CD8-positive, alpha-beta memory T cell (primary cell): ENCODE results near the gene MYT1. TPM values are rescaled to one million over a fixed set of nuclear protein-coding genes. Genes with fewer than 3 reads are reported as not detected.
A peak's percentile ranks its signal among the peaks of the same experiment; 100 is the strongest.

Experiments
- CTCF ChIA-PET: fragments of 350-600 bp; sonication (Branson Sonifier 250); formaldehyde crosslinking; loops from one replicate; lab custom pipeline; 2021; ENCODE audit warnings: antibody characterized with exemption; lab: Charles Lee
- POLR2A ChIA-PET: fragments of 350-600 bp; sonication (Branson Sonifier 250); formaldehyde crosslinking; loops from one replicate; lab custom pipeline; 2021; ENCODE audit warnings: antibody characterized with exemption; lab: Charles Lee
- DNase-seq, 5 donors: peaks; one replicate each; pipeline versions ENCODE4 v3.0.0 to v3.0.0-alpha.2; 2020 to 2022; ENCODE audit warnings: mixed read lengths in 1 of 5
- H3K27ac ChIP-seq: one replicate; pipeline ENCODE4 v1.7.0; 2013; ENCODE audit warnings: low read depth, mild to moderate bottlenecking, low read length, moderate library complexity
- H3K27me3 ChIP-seq: 2 replicates; pipeline ENCODE4 v1.7.0; 2013; ENCODE audit warnings: low read length, mild to moderate bottlenecking; ENCODE audit not compliant: insufficient read depth, poor library complexity, severe bottlenecking
- H3K36me3 ChIP-seq: 2 replicates; pipeline ENCODE4 v1.7.0; 2013; ENCODE audit warnings: mild to moderate bottlenecking, low read length, moderate library complexity; ENCODE audit not compliant: insufficient read depth
- H3K4me1 ChIP-seq: 2 replicates; pipeline ENCODE4 v1.7.0; 2013; ENCODE audit warnings: mild to moderate bottlenecking, low read length, moderate library complexity; ENCODE audit not compliant: insufficient read depth
- H3K4me3 ChIP-seq: 2 replicates; pipeline ENCODE4 v1.7.0; 2013; ENCODE audit warnings: mild to moderate bottlenecking, low read length
- H3K9me3 ChIP-seq: 2 replicates; pipeline ENCODE4 v1.7.0; 2013; ENCODE audit warnings: mild to moderate bottlenecking, low read length
- H3K27ac Mint-ChIP-seq, 8 donors: one replicate each; pipeline ENCODE4 v1.8.0; 2020 to 2021; ENCODE audit warnings: mixed read lengths in 8 of 8, mild to moderate bottlenecking in 6 of 8, inconsistent platforms in 3 of 8, moderate library complexity in 3 of 8
- H3K27me3 Mint-ChIP-seq, 2 donors: one replicate each; pipeline ENCODE4 v1.8.0; 2020 to 2021; ENCODE audit warnings: mixed read lengths in 2 of 2, mild to moderate bottlenecking in 1 of 2, moderate library complexity in 1 of 2
- H3K36me3 Mint-ChIP-seq, 3 donors: one replicate each; pipeline ENCODE4 v1.8.0; 2020 to 2021; ENCODE audit warnings: mixed read lengths in 3 of 3, inconsistent platforms in 1 of 3, mild to moderate bottlenecking in 1 of 3
- H3K4me1 Mint-ChIP-seq, 3 donors: one replicate each; pipeline ENCODE4 v1.8.0; 2020 to 2021; ENCODE audit warnings: mixed read lengths in 3 of 3, inconsistent platforms in 1 of 3, mild to moderate bottlenecking in 1 of 3
- H3K4me3 Mint-ChIP-seq, 7 donors: one replicate each; pipeline ENCODE4 v1.8.0; 2020 to 2021; ENCODE audit warnings: mixed read lengths in 7 of 7, mild to moderate bottlenecking in 6 of 7, moderate library complexity in 4 of 7, inconsistent platforms in 2 of 7
- H3K9me3 Mint-ChIP-seq, 5 donors: one replicate each; pipeline ENCODE4 v1.8.0; 2020 to 2022; ENCODE audit warnings: mixed read lengths in 5 of 5, mild to moderate bottlenecking in 3 of 5, moderate library complexity in 2 of 5, inconsistent platforms in 1 of 5
- polyA plus RNA-seq: library from polyadenylated mRNA; unstranded; fragments of 300-500 nt; fragmentation: Illumina TruSeq; gene quantifications from one replicate; pipeline ENCODE4 v1.2.3, GENCODE V29; 2021
- total RNA-seq, 2 experiments: library from RNA; stranded (reverse); gene quantifications; one replicate each; pipeline ENCODE4 v1.2.3, GENCODE V29; 2021

MYT1 gene
- total and polyA plus RNA-seq, 3 experiments from 2014 or later, result 0.07 TPM; not detected in 2

DNA sequence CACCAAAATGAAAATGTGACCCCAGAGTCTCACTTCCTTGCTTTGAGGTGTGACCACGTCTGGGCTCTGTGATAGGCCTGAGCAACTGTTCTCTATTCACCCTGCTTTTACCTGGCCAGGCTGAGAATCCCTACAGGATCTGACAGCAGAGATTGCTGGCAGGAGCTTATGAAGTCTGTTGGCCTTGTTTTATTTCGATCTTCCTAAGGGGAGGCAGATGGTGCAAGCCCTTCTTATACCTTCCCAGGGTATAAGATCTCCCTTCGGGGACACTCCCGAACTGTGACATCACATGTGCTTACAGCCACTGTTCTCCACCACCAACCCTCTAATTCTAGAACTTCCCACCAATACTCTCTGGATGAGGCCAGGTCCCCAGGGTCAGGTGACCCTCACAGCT lies 26.8 kb downstream of the MYT1 start:
- Mint-ChIP-seq H3K9me3 (no peaks in the 10 kb centered on the region), H3K4me3 (no peak overlapping the region), H3K27me3 (peaks cover 18 to 33% of the 10 kb centered on the region in 2 donors), H3K27ac (no peak overlapping the region), H3K4me1 (peaks cover 4 to 6% (median 4%) of the 10 kb centered on the region in 3 donors), H3K36me3 (no peaks in the 10 kb centered on the region)
- H3K27ac ChIP-seq, result no peak overlapping the region
- H3K4me1 ChIP-seq, result no peaks in the 10 kb centered on the region
- H3K9me3 ChIP-seq, result no peaks in the 10 kb centered on the region
- H3K27me3 ChIP-seq, result peaks cover 7% of the 10 kb centered on the region
- POLR2A ChIA-PET, result no interaction called here
- no peak overlapping the region for H3K4me3 ChIP-seq
- CTCF ChIA-PET, result no interaction called here
- no peak for DNase-seq
- H3K36me3 ChIP-seq, result no peaks in the 10 kb centered on the region

DNA sequence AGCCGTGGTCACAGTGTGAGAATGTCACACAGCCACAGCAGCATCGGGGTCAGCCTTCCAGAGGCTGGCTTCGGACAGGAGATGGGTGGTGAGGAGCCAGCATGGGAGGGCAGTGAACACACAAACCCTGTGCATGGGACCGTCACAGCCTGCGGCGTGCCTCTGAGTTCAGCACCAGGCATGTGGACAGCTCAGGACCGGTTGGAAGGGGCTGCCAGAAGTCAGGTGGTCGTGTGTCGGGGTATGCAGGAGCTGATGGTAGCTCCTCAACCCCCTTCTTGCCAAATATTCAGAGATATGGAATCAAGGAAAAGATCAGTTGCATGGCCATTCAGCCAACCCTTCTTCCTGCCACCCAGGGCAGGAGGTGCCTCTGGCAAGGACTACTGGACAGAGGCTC lies 28.2 kb downstream of the MYT1 start:
- peaks cover 7% of the 10 kb centered on the region for H3K27me3 ChIP-seq
- H3K36me3 ChIP-seq, result no peaks in the 10 kb centered on the region
- H3K4me3 ChIP-seq, result no peak overlapping the region
- POLR2A ChIA-PET, result no interaction called here
- DNase-seq, result no peak
- H3K4me1 ChIP-seq, result no peaks in the 10 kb centered on the region
- no peak overlapping the region for H3K27ac Mint-ChIP-seq
- no peak overlapping the region for H3K4me3 Mint-ChIP-seq
- CTCF ChIA-PET, result no interaction called here
- H3K27me3 Mint-ChIP-seq, result peaks cover 18 to 41% of the 10 kb centered on the region in 2 donors
- no peaks in the 10 kb centered on the region for H3K36me3 Mint-ChIP-seq
- no peaks in the 10 kb centered on the region for H3K9me3 ChIP-seq
- H3K9me3 Mint-ChIP-seq, result no peaks in the 10 kb centered on the region
- H3K4me1 Mint-ChIP-seq, result peaks cover 4 to 6% (median 4%) of the 10 kb centered on the region in 3 donors
- H3K27ac ChIP-seq, result no peak overlapping the region

DNA sequence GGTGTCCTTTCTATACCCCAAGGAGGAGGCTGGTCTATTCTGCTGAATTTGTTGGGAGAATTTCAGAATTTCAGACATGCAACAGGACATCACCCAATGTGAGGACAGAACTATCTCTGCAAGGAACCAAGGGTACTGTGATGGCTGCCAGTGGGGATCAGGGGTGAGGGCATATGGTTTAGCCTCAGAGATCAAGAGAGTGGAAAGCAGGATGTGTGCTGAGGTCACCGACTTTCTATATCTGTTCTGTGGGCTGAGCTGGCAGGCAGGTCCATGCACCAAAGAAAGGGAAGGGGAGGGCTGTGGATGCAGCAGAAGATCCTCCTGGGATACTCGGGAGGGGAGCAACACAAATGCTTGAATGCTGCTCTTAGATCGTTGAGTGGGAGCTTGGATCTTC lies 28.8 kb downstream of the MYT1 start:
- H3K36me3 ChIP-seq, result no peaks in the 10 kb centered on the region
- Mint-ChIP-seq H3K4me1 (peaks cover 4 to 6% (median 4%) of the 10 kb centered on the region in 3 donors), H3K27ac (no peak overlapping the region), H3K4me3 (no peak overlapping the region), H3K27me3 (peaks cover 18 to 44% of the 10 kb centered on the region in 2 donors), H3K9me3 (no peaks in the 10 kb centered on the region), H3K36me3 (no peaks in the 10 kb centered on the region)
- no peaks in the 10 kb centered on the region for H3K4me1 ChIP-seq
- H3K27ac ChIP-seq, result no peak overlapping the region
- CTCF ChIA-PET, result no interaction called here
- H3K9me3 ChIP-seq, result no peaks in the 10 kb centered on the region
- POLR2A ChIA-PET, result no interaction called here
- H3K27me3 ChIP-seq, result peaks cover 7% of the 10 kb centered on the region
- H3K4me3 ChIP-seq, result no peak overlapping the region
- DNase-seq, result no peak

DNA sequence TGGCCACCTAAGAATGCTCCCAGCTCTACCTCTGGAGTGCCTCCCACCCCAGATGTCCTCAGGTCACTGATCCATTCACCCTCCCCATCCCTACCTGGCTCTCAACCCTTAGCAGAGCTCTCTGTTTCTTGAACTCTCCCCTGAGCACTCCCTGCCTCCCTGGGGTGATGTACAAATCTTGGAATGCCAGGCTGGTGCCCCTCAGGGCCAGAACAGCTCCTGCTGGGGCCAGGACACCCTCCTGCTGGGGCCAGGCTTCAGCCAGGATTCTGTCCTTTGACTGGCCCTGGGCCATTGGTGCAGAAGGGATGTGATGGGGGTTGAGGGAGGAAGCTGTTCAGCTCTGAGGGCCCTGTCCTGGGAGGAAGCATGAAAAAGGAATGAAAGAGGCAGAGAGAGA lies 30.0 kb downstream of the MYT1 start:
- no peak for DNase-seq
- Mint-ChIP-seq H3K9me3 (no peaks in the 10 kb centered on the region), H3K36me3 (no peaks in the 10 kb centered on the region), H3K27me3 (peaks cover 18 to 44% of the 10 kb centered on the region in 2 donors), H3K4me3 (peak overlapping the region in 1 of 7 donors; percentile 23), H3K4me1 (peaks cover 4 to 6% (median 4%) of the 10 kb centered on the region in 3 donors), H3K27ac (no peak overlapping the region)
- ChIA-PET POLR2A (no interaction called here), CTCF (no interaction called here)
- Histone ChIP-seq H3K27ac (no peak overlapping the region), H3K9me3 (no peaks in the 10 kb centered on the region), H3K4me3 (no peak overlapping the region), H3K4me1 (no peaks in the 10 kb centered on the region), H3K27me3 (peaks cover 7% of the 10 kb centered on the region), H3K36me3 (no peaks in the 10 kb centered on the region)

DNA sequence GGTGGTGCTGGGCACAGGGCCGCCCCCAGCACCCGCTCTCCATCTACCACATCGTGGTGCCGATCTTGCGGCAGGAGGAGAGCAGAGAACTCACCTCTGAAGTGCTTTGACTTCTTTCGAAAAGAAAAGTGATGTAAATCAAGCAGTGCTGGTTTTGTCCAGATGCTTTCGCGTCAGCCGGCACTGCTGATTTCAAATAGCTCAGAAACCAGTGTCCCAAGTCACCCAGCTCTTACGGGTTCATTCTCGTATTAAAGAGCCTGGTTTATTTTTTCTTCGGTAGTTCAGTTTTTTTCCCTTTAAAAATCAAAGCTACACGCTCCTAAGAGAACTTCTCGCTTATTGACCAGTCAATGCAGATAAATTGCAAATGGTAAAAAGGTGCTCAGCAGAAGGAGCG lies 32.1 kb downstream of the MYT1 start:
- ChIA-PET CTCF (no interaction called here), POLR2A (no interaction called here)
- Histone ChIP-seq H3K9me3 (no peaks in the 10 kb centered on the region), H3K4me3 (no peak overlapping the region), H3K36me3 (no peaks in the 10 kb centered on the region), H3K27me3 (peaks cover 7% of the 10 kb centered on the region), H3K27ac (no peak overlapping the region), H3K4me1 (no peaks in the 10 kb centered on the region)
- Mint-ChIP-seq H3K4me1 (peaks cover 4 to 6% (median 4%) of the 10 kb centered on the region in 3 donors), H3K36me3 (no peaks in the 10 kb centered on the region), H3K4me3 (no peak overlapping the region), H3K27me3 (peaks cover 15 to 57% of the 10 kb centered on the region in 2 donors), H3K27ac (no peak overlapping the region), H3K9me3 (no peaks in the 10 kb centered on the region)
- no peak for DNase-seq

DNA sequence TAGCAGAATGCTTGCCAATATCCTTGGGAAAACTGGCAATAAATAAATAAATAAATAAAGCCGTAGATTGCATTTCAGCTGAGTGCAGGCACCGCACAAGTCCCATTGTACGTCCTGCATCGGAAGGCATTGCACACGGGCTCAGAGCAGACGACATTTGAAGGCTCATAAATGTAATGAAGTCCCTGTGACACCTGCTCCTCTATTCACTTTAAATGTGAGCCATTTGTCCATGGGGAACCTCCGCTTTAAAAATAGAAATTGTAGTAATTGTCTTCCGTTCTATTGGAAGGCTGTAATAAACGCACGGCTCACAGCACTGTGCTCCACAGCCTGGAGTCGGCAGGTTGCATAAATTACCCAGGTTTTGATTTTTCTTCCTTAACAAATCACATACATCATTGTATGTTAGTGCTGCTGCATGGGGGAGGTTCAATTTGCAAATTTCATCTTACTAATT lies 32.6 kb downstream of the MYT1 start:
- H3K27me3 ChIP-seq, result peaks cover 7% of the 10 kb centered on the region
- H3K4me1 Mint-ChIP-seq, result peaks cover 4 to 6% (median 4%) of the 10 kb centered on the region in 3 donors
- ChIA-PET CTCF (no interaction called here), POLR2A (no interaction called here)
- peaks cover 12 to 54% of the 10 kb centered on the region in 2 donors for H3K27me3 Mint-ChIP-seq
- H3K4me3 Mint-ChIP-seq, result no peak overlapping the region
- no peaks in the 10 kb centered on the region for H3K9me3 Mint-ChIP-seq
- no peak for DNase-seq
- H3K27ac Mint-ChIP-seq, result no peak overlapping the region
- no peak overlapping the region for H3K27ac ChIP-seq
- H3K36me3 Mint-ChIP-seq, result no peaks in the 10 kb centered on the region
- H3K4me3 ChIP-seq, result no peak overlapping the region
- H3K4me1 ChIP-seq, result no peaks in the 10 kb centered on the region
- H3K9me3 ChIP-seq, result no peaks in the 10 kb centered on the region
- H3K36me3 ChIP-seq, result no peaks in the 10 kb centered on the region

DNA sequence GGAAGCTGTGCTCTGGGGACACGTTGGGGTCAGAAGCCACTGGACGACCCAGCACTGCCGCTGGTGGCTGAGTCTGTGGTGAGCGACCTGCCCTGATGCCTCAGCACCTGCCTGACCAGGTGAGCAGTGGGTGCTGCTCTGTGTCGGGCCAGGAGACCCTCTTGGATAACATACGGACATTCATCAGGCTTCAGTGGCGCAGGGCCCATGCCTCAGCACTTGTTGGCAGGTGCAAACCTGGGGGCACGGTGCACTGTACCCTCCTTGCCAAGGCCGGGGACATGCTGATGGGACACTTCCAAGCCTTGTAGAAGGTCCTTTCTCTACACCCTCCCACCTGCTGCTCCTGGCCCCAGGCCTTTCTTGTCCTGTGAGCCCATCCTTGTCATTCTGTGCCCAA lies 34.1 kb downstream of the MYT1 start:
- Mint-ChIP-seq H3K36me3 (no peaks in the 10 kb centered on the region), H3K27ac (no peak overlapping the region), H3K4me1 (no peaks in the 10 kb centered on the region), H3K27me3 (peaks cover 4 to 42% of the 10 kb centered on the region in 2 donors), H3K4me3 (no peak overlapping the region), H3K9me3 (no peaks in the 10 kb centered on the region)
- no peak for DNase-seq
- Histone ChIP-seq H3K27ac (no peak overlapping the region), H3K4me3 (no peak overlapping the region), H3K4me1 (no peaks in the 10 kb centered on the region), H3K27me3 (no peaks in the 10 kb centered on the region), H3K9me3 (no peaks in the 10 kb centered on the region), H3K36me3 (no peaks in the 10 kb centered on the region)
- POLR2A ChIA-PET, result no interaction called here
- CTCF ChIA-PET, result no interaction called here

DNA sequence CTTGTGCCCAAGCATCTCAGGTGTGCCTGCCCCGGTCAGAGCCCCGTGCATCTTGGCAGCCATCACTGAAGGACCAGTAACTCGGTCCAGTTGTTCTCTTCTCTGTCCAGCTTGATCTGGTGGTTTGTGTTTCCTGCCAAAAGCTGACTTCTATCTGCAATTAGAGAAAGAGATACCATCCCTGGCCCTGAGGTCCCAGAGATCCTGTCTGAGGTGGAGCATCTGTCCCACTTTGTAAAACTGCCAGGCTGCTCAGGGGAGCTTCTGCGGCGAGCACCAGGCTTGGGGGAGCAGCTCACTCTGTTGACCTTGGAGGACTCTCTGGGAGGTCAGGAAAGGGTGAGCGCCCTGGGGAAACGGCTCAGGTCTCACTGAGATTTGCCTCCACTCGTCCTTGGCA lies 35.1 kb downstream of the MYT1 start:
- H3K9me3 ChIP-seq, result no peaks in the 10 kb centered on the region
- H3K36me3 ChIP-seq, result no peaks in the 10 kb centered on the region
- H3K4me1 ChIP-seq, result no peaks in the 10 kb centered on the region
- Mint-ChIP-seq H3K4me3 (no peak overlapping the region), H3K36me3 (no peaks in the 10 kb centered on the region), H3K27ac (no peak overlapping the region), H3K9me3 (no peaks in the 10 kb centered on the region), H3K27me3 (peaks cover 1 to 43% of the 10 kb centered on the region in 2 donors), H3K4me1 (no peaks in the 10 kb centered on the region)
- DNase-seq, result no peak
- no peak overlapping the region for H3K27ac ChIP-seq
- no peak overlapping the region for H3K4me3 ChIP-seq
- no peaks in the 10 kb centered on the region for H3K27me3 ChIP-seq
- ChIA-PET POLR2A (no interaction called here), CTCF (no interaction called here)

DNA sequence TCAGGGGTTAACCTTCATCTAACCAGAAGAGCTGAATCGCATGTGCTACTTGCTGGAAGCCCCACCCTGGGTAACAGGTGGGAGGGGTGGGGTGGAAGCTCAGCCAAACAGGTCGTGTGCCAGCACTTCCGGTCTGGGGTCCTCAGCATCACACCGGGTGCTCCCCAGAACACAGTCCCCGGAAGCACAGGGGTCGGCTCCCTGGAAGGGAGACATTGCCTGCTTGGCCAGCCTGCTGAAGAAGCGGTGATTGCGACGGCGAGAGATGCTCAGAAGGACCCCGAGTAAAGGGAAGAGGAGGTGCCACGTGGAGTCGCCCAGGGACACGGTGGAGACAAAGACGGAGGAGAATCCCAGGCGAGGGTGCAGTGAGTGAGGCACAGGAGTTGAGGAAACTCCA lies 36.5 kb downstream of the MYT1 start:
- Histone ChIP-seq H3K9me3 (no peaks in the 10 kb centered on the region), H3K4me3 (no peak overlapping the region), H3K27ac (no peak overlapping the region), H3K27me3 (no peaks in the 10 kb centered on the region), H3K36me3 (no peaks in the 10 kb centered on the region), H3K4me1 (no peaks in the 10 kb centered on the region)
- no peaks in the 10 kb centered on the region for H3K4me1 Mint-ChIP-seq
- H3K9me3 Mint-ChIP-seq, result no peaks in the 10 kb centered on the region
- peaks cover 0 to 2% (median 0%) of the 10 kb centered on the region in 3 donors for H3K36me3 Mint-ChIP-seq
- DNase-seq, result no peak
- H3K27me3 Mint-ChIP-seq, result peaks cover 0 to 49% of the 10 kb centered on the region in 2 donors
- no peak overlapping the region for H3K4me3 Mint-ChIP-seq
- peak overlapping the region in 1 of 8 donors; percentile 70 for H3K27ac Mint-ChIP-seq
- CTCF ChIA-PET, result no interaction called here
- POLR2A ChIA-PET, result no interaction called here
